Esophagus muscularis mucosa (tissue), 3 donors: ENCODE data around the gene NANOS3.

ENCODE experiments used
- CTCF ChIP-seq, 3 experiments: fragments of 200-600 bp in 2 of 3; fragments of 450-650 bp in 1 of 3; sonication (generic) in 2 of 3; IDR thresholded peaks; one replicate each; pipeline ENCODE4 v1.5.1; 2017 to 2019; ENCODE audit warnings: antibody characterized with exemption in 3 of 3, mild to moderate bottlenecking in 2 of 3, moderate library complexity in 1 of 3
- POLR2A ChIP-seq: fragments of 450-650 bp; IDR thresholded peaks from one replicate; pipeline ENCODE4 v1.6.1; 2017; ENCODE audit warnings: antibody characterized with exemption, moderate library complexity, mild to moderate bottlenecking, low read depth
- POLR2AphosphoS5 ChIP-seq, 2 donors: sonication (generic); formaldehyde crosslinking; IDR thresholded peaks; one replicate each; pipeline ENCODE4 v1.6.1; 2017; ENCODE audit warnings: antibody characterized with exemption in 2 of 2

GRCh38 chr19:13861714-13862531, 15.0 kb upstream of the NANOS3 start:
- TF ChIP-seq CTCF (IDR thresholded peaks at IDR 0.05): peak; percentile 98 to 100 (median 99)
- TF ChIP-seq POLR2A: no peak
- peak; percentile 73 to 80 for TF ChIP-seq POLR2AphosphoS5 (IDR thresholded peaks at IDR 0.05)
